HCT116 (cell line): ENCODE results near the gene PRKAG2. TPM values are rescaled to one million over a fixed set of nuclear protein-coding genes. Genes with fewer than 3 reads are reported as not detected.

Experiments
- ATAC-seq: fragments of 200-7000 bp; cut with Tn5 transposase; 2 replicates; pipeline ENCODE4 v1.9.1; 2020; ENCODE audit warnings: mild to moderate bottlenecking, moderate library complexity
- BruUV-seq: library from RNA; stranded (reverse); fragments of 400-500 nt; replicated peaks from 2 replicates; lab custom pipeline; 2021; lab: Mats Ljungman, UMichigan
- CTCF ChIA-PET: fragments of 300-600 bp; sonication (Branson Sonifier 250); formaldehyde crosslinking; loops from one replicate; lab custom pipeline; 2021; ENCODE audit warnings: antibody characterized with exemption; lab: Charles Lee
- POLR2A ChIA-PET: fragments of 300-600, 350-600 bp; sonication (Branson Sonifier 250); formaldehyde crosslinking; loops from one replicate; lab custom pipeline; 2021; ENCODE audit warnings: antibody characterized with exemption; lab: Charles Lee
- RAD21 ChIA-PET, 2 experiments: fragments of 300-600 bp; sonication (Branson Sonifier 250); formaldehyde crosslinking; loops; one replicate each; lab custom pipeline; 2023; ENCODE audit warnings: low total read pairs in 2 of 2; ENCODE audit not compliant: uncharacterized antibody in 2 of 2, unreplicated experiment in 2 of 2, low non-redundant PET in 1 of 2; lab: Charles Lee
- DNase-seq: peaks from one replicate; pipeline ENCODE4 v3.0.0-alpha.2; 2010; ENCODE audit warnings: low read depth, low spot score
- H2AFZ ChIP-seq: fragments of 200-600 bp; shearing (Covaris generic), sonication (generic); 2 replicates; pipeline ENCODE4 v1.6.1; 2017; ENCODE audit warnings: low read depth, mixed run types, mixed read lengths, antibody characterized with exemption, low read length; ENCODE audit not compliant: poor library complexity, severe bottlenecking
- H3K27ac ChIP-seq: 2 replicates; pipeline ENCODE4 v1.5.1; 2012; ENCODE audit warnings: low read depth, low read length
- H3K27me3 ChIP-seq: fragments of 200-600 bp; sonication (generic); 2 replicates; pipeline ENCODE4 v1.6.1; 2016; ENCODE audit warnings: mixed run types, low read length, mixed read lengths; ENCODE audit not compliant: insufficient read depth
- H3K36me3 ChIP-seq, 2 experiments: fragments of 200-500 bp in 1 of 2; fragments of 200-600 bp in 1 of 2; sonication (Bioruptor generic) in 1 of 2; sonication (generic) in 1 of 2; 2 replicates each; pipeline versions ENCODE4 v1.5.1 to v1.6.1; 2014 to 2016; ENCODE audit warnings: low read length in 2 of 2, inconsistent platforms in 1 of 2, mixed read lengths in 1 of 2, mixed run types in 1 of 2; ENCODE audit not compliant: insufficient read depth in 2 of 2, control insufficient read depth in 1 of 2
- H3K4me1 ChIP-seq, 2 experiments: fragments of 200-600 bp in 1 of 2; sonication (generic) in 1 of 2; 2 replicates each; pipeline versions ENCODE4 v1.5.1 to v1.6.1; 2012 to 2017; ENCODE audit warnings: low read length in 2 of 2, inconsistent platforms in 1 of 2, mild to moderate bottlenecking in 1 of 2, mixed read lengths in 1 of 2, mixed run types in 1 of 2, moderate library complexity in 1 of 2; ENCODE audit not compliant: insufficient read depth in 2 of 2, control insufficient read depth in 1 of 2
- H3K4me2 ChIP-seq: fragments of 200-600 bp; sonication (generic); 2 replicates; pipeline ENCODE4 v1.6.1; 2017; ENCODE audit warnings: mixed run types, low read length, mixed read lengths
- H3K4me3 ChIP-seq, 2 experiments: fragments of 200-600 bp in 1 of 2; sonication (generic) in 1 of 2; replicated peaks in 1 of 2; 2 replicates each; pipeline ENCODE4 v1.5.1; 2011 to 2016; ENCODE audit warnings: low read length in 2 of 2, control low read depth in 1 of 2, low read depth in 1 of 2, mild to moderate bottlenecking in 1 of 2, mixed read lengths in 1 of 2, mixed run types in 1 of 2
- H3K79me2 ChIP-seq: fragments of 200-600 bp; sonication (generic); 2 replicates; pipeline ENCODE4 v1.6.1; 2017; ENCODE audit warnings: mild to moderate bottlenecking, mixed run types, low read length, moderate library complexity, mixed read lengths; ENCODE audit not compliant: insufficient read depth
- H3K9ac ChIP-seq: fragments of 200-600 bp; sonication (generic); 2 replicates; pipeline ENCODE4 v1.6.1; 2016; ENCODE audit warnings: low read length, mixed read lengths
- H3K9me2 ChIP-seq: fragments of 200-600 bp; sonication (generic), shearing (Covaris generic); 2 replicates; pipeline ENCODE4 v1.6.1; 2017; ENCODE audit warnings: mixed run types, mild to moderate bottlenecking, moderate library complexity; ENCODE audit not compliant: insufficient read depth
- H3K9me3 ChIP-seq, 2 experiments: fragments of 200-500 bp in 1 of 2; fragments of 200-600 bp in 1 of 2; sonication (Bioruptor generic) in 1 of 2; sonication (generic) in 1 of 2; 2 replicates each; pipeline ENCODE4 v1.6.1; 2014 to 2017; ENCODE audit warnings: low read length in 2 of 2, mixed read lengths in 2 of 2, inconsistent platforms in 1 of 2, low read depth in 1 of 2, mild to moderate bottlenecking in 1 of 2, mixed run types in 1 of 2, moderate library complexity in 1 of 2; ENCODE audit not compliant: control insufficient read depth in 1 of 2, insufficient read depth in 1 of 2
- H4K20me1 ChIP-seq: fragments of 200-600 bp; sonication (generic), shearing (Covaris generic); 2 replicates; pipeline ENCODE4 v1.6.1; 2017; ENCODE audit warnings: mixed run types, mild to moderate bottlenecking, moderate library complexity; ENCODE audit not compliant: insufficient read depth
- CBX3 ChIP-seq: IDR thresholded peaks from 2 replicates; pipeline ENCODE4 v1.6.1; 2012; ENCODE audit warnings: low read depth
- CEBPB ChIP-seq: IDR thresholded peaks from 2 replicates; pipeline ENCODE4 v1.6.1; 2012; ENCODE audit warnings: low read depth
- EGR1 ChIP-seq: IDR thresholded peaks from 2 replicates; pipeline ENCODE4 v1.6.1; 2012; ENCODE audit warnings: low read depth
- EZH2phosphoT487 ChIP-seq: fragments of 200-600 bp; IDR thresholded peaks from 2 replicates; pipeline ENCODE4 v1.6.1; 2018; ENCODE audit warnings: antibody characterized with exemption, borderline replicate concordance
- FOSL1 ChIP-seq: IDR thresholded peaks from 2 replicates; pipeline ENCODE4 v1.6.1; 2012; ENCODE audit warnings: low read depth
- JUND ChIP-seq: IDR thresholded peaks from 2 replicates; pipeline ENCODE4 v1.6.1; 2012
- POLR2AphosphoS5 ChIP-seq: IDR thresholded peaks from 2 replicates; pipeline ENCODE4 v1.6.1; 2011; ENCODE audit warnings: mild to moderate bottlenecking, low read depth, low read length, moderate library complexity
- RAD21 ChIP-seq: IDR thresholded peaks from 2 replicates; pipeline ENCODE4 v1.6.1; 2012; ENCODE audit warnings: low read depth, mild to moderate bottlenecking
- REST ChIP-seq: IDR thresholded peaks from 2 replicates; pipeline ENCODE4 v1.6.1; 2012; ENCODE audit warnings: low read depth
- SIN3A ChIP-seq: IDR thresholded peaks from 2 replicates; pipeline ENCODE4 v1.6.1; 2012; ENCODE audit warnings: low read depth
- SP1 ChIP-seq: IDR thresholded peaks from 2 replicates; pipeline ENCODE4 v1.6.1; 2012; ENCODE audit warnings: low read depth
- TCF7L2 ChIP-seq: IDR thresholded peaks from 2 replicates; pipeline ENCODE4 v1.7.0; 2011; ENCODE audit warnings: borderline replicate concordance, inconsistent platforms; ENCODE audit not compliant: insufficient read depth, insufficient read length; ENCODE audit errors: extremely low read depth
- ZFX ChIP-seq: fragments of 450-650 bp; IDR thresholded peaks from 2 replicates; pipeline ENCODE4 v1.6.1; 2017
- intact Hi-C: fragments of 100-400 bp; cut with micrococcal nuclease; formaldehyde crosslinking; loops from 2 replicates; pipeline ENCODE4 v1.10.0; 2022
- total RNA-seq: library from RNA; stranded (reverse); gene quantifications from one replicate; pipeline ENCODE4 v1.2.1, GENCODE V29; 2021; ENCODE audit not compliant: unreplicated experiment
- TF ChIP-seq, protein P1 (sequence below): IDR thresholded peaks from 2 replicates; pipeline ENCODE4 v1.6.1; 2012

The PRKAG2 gene
- total RNA-seq, 1 experiment from 2014 or later, result 23.6 TPM

DNA sequence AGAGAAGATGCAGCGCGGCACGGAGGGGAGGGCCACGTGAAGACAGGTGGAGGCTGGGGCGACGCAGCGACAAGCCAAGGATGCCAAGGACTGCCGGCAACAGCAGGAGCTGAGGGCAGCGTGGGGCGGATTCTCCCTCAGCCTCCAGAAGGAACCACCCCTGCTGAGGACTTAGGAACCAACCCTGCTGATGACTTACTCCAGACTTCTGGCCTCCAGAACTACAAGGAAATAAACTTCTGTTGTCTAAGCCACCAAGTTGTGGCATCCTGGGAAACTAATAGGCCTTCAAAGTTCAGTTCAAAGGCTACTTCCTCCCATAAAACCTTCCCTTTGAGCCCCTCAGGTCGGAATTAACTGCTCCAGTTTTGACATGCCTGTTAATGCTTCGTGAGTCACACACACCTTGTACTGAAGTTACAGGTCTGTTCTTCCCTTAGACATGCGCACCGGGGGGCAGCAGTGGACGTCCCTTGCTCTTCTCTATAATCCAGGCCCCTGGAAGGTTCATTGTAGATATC, 268.8 kb downstream of the PRKAG2 start:
- intact Hi-C loops, result no loop called here
- Histone ChIP-seq H2AFZ (no peak overlapping the region), H3K9me2 (no peaks in the 10 kb centered on the region), H3K9me3 (no peaks in the 10 kb centered on the region), H3K4me2 (peak overlapping the region; percentile 71), H3K27ac (peak overlapping the region; percentile 78), H3K36me3 (no peaks in the 10 kb centered on the region), H3K4me1 (peaks cover 32 to 49% of the 10 kb centered on the region in 2 experiments), H3K27me3 (no peaks in the 10 kb centered on the region), H3K4me3 (peak overlapping the region; percentile 15 to 35), H3K79me2 (peaks cover 19% of the 10 kb centered on the region; the same call in 1 of the 2 replicates), H3K9ac (peak overlapping the region; percentile 42), H4K20me1 (no peaks in the 10 kb centered on the region)
- DNase-seq (peak; percentile 90), ATAC-seq (peak; percentile 83)
- ChIA-PET RAD21 (no interaction called here), CTCF (interaction anchor here (1.0 kb wide), 1 partner anchor 12 kb away, joined by 4 read pairs; no protein-coding TSS in a partner anchor), POLR2A (interaction anchor here (1.1 kb wide), 1 partner anchor 11 kb away, joined by 3 read pairs; no protein-coding TSS in a partner anchor)
- no TSS peak for BruUV-seq
- peak; percentile 87 for TF ChIP-seq TCF7L2
- peak; percentile 78 for TF ChIP-seq SP1
- no peak; the same call in 1 of the 2 replicates for TF ChIP-seq CBX3
- TF ChIP-seq JUND, result peak; percentile 70
- TF ChIP-seq CEBPB, result peak; percentile 50; the same call in 1 of the 2 replicates
- TF ChIP-seq SIN3A, result peak; percentile 13; the same call in 1 of the 2 replicates
- TF ChIP-seq EGR1, result no peak
- TF ChIP-seq RAD21, result peak; percentile 28
- peak; percentile 66; the same call in 1 of the 2 replicates for TF ChIP-seq FOSL1
- no peak for TF ChIP-seq REST
- 0 out of 2 replicates have a peak, but pooled peaks have one; percentile 48 for TF ChIP-seq POLR2AphosphoS5
- TF ChIP-seq, protein P1, sequence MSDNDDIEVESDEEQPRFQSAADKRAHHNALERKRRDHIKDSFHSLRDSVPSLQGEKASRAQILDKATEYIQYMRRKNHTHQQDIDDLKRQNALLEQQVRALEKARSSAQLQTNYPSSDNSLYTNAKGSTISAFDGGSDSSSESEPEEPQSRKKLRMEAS, result peak; percentile 43; the same call in 1 of the 2 replicates
- TF ChIP-seq EZH2phosphoT487, result no peak
- TF ChIP-seq ZFX, result no peak
